GM12892 (cell line): Measurements from ENCODE around the gene MDH1B.

ENCODE experiments used
- POLR2A ChIP-seq: IDR thresholded peaks from 2 replicates; pipeline ENCODE4 v1.6.1; 2011; ENCODE audit warnings: low read depth, low read length, control low read depth
- POLR2AphosphoS5 ChIP-seq: IDR thresholded peaks from 2 replicates; pipeline ENCODE4 v1.6.1; 2011; ENCODE audit warnings: low read depth, low read length, control low read depth
- TAF1 ChIP-seq: IDR thresholded peaks from 2 replicates; pipeline ENCODE4 v1.6.1; 2011; ENCODE audit warnings: low read depth, mild to moderate bottlenecking, control low read depth, low read length, borderline replicate concordance

- no peak for TF ChIP-seq POLR2A
- TF ChIP-seq POLR2AphosphoS5 = no peak
- no peak for TF ChIP-seq TAF1
Observed at GRCh38 chr2:206740800-206741199, 24.3 kb downstream of the MDH1B start.
